HG03457 (cell line): ENCODE results near the gene BTBD16.

ENCODE experiments used
- ATAC-seq: cut with Tn5 transposase; IDR thresholded peaks from one replicate; pipeline ENCODE4 v1.9.1; 2021; ENCODE audit warnings: moderate number of reproducible peaks; ENCODE audit not compliant: unreplicated experiment

Gene BTBD16

DNA sequence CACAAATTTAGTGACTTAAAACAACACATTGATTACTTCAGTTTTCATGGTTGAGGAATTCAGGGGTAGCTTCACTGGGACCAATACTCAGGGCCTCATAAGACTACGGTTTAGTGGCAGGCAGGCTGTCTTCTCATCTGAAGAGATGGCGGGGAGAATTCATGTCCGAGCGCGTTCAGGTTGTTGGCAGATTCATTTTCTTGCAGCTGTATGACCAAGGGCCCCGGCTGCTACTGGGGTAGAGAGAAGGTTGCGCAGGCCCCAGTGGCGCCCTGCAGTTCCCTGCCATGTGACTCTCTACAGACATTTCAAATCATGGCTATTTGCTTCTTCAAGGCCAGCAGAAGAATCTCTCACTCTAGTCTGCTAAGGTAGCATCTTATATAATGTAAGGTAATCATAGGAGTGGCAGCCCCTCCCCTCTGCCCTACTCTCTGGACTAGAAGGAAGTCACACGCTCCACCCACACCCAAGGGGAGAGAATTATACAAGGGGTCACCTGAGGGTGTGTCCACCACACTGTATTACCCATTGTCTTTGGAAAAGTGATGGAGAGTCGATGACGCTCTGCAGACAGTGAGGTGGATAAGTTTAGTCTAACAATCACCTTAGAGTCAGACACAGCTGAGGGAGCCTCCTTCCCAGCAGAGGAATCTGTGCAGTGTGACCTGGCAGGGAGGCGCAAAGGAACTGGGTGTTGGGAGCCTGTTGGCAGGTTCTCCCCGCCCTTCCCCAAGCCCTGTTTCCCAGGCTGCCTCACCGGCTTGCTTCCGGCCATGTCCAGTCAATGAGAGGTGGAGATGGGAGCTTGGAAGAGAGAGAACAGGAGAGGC lies 67.7 kb downstream of the BTBD16 start:
- no peak for ATAC-seq

- ATAC-seq: no peak
These were observed 70.2 kb downstream of the BTBD16 start for GRCh38 chr10:122341141-122341810.

DNA sequence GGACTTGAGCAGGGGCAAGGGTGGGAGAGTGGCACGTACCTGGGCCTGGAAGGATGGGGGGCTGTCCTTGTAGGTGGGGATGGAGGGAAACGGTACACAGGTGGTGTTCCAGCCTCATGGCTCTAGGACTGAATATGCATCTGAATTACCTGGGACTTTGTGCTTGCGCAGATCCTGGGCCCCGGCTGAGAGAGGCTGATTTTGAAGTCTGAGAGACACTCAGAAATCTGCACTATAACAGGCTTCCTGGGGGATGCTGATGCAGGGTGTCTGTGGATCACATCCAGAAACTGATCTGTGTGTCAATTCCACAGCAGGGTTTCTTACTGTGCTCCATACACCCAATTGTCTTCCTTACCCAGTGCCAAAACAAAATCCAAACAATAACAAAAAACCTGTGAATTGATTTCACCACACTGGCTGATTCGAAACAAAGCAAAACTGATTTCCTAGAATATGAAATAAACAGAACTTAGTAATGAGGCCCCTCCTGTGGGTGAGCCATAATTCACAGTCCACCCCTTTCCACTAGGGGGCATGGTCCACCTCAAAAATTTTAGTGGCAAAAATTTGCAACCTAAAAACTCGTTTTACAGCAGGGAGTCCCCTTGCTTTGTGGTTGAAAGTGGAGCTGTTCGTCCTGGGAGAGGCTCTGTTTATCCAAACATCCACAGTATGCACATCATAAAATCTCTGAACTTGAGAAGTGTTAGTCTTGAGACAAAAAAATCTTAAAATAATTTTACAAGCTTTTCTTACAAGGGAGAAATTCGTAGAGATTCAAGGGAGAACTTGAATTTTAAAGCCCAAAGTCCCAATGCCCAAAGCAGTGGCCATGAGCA lies 71.4 kb downstream of the BTBD16 start:
- ATAC-seq: no peak

- ATAC-seq: no peak
These were observed 72.2 kb downstream of the BTBD16 start for GRCh38 chr10:122343135-122343800.

GRCh38 chr10:122343936-122344335 lies 72.8 kb downstream of the BTBD16 start:
- ATAC-seq: no peak

GRCh38 chr10:122344741-122345258 lies 73.7 kb downstream of the BTBD16 start:
- no peak for ATAC-seq

DNA sequence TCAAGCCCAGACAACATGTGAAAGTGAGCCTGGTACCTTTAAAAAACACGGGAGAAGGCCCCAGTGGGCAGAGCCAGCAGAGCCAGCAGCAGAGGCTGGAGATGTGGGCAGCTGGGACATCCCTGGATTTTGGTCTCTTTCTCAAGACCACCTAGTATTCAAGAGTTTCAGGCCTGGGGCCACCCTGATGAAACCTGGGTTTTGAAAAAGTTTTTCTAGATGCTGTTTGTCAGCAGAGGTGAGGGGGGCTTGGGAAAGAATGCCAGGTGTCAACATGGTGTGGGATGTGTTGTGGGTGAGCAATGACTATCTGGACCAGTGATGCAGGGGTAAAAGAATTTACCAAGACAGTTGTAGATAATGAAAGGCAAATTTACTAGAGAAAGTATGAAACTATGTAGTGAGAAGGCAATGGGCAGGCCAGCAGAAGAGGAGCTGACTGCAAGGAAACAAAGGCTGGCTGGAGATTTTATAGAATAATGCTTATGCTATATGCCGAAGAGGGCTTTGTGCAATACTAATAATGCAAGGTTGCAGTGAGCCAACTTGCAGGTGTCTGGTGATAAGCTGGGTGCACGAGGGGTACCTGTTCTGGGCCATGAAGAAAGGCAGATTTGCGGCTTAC lies 75.3 kb downstream of the BTBD16 start:
- no peak for ATAC-seq

DNA sequence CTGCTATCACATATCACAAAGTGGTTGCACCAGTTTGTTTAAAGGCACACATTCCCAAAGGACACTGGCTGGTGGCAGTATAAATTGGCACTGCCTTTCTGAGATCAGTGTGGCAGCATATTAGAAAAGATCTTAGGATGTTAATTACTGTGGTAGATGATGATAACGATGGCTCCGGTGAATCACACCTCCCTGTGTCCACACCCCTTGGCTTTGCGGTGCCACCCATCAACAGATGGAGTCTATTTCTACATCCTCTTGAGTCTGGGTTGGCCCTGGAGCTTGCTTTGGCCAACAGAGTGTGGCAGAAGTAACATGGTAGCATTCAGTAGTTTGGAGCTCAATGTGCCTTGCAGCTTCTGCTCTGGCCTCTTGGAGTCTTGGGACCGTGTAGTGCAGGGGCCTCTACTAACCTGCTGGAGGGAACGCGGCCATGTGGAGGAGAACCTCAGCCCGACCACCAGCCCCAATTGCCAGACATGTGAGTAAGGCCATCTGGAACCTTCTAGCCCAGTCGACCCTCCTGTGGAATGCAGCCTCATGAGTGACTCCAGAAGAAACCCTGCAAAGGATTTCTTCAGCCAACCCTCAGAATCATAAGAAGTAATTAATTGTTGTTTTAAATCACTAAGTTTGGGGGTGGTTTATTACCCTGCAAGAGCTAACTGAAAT lies 76.2 kb downstream of the BTBD16 start:
- no peak for ATAC-seq

- ATAC-seq: no peak
These were observed 77.4 kb downstream of the BTBD16 start for GRCh38 chr10:122348512-122348911.

DNA sequence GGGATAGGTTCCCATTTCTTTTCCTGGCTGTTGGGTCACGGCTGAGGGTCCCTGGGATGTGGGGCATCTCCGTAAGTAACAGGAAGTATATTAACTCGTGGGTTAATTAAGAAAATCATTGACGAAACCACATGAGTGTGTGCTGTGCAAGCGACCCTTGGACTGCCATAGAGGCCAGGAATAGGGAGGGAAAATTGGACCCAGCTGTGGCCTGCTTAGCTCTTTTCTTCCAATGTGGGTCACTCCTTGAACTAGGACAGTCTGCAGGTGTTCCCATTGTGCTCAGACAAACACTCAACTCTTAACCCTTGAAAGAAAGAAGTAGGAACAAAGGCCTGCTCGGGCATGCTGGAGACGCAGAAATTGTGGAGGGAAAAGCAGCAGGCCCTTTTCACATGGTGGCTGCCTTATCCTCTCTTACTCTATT lies 77.9 kb downstream of the BTBD16 start:
- no peak for ATAC-seq

DNA sequence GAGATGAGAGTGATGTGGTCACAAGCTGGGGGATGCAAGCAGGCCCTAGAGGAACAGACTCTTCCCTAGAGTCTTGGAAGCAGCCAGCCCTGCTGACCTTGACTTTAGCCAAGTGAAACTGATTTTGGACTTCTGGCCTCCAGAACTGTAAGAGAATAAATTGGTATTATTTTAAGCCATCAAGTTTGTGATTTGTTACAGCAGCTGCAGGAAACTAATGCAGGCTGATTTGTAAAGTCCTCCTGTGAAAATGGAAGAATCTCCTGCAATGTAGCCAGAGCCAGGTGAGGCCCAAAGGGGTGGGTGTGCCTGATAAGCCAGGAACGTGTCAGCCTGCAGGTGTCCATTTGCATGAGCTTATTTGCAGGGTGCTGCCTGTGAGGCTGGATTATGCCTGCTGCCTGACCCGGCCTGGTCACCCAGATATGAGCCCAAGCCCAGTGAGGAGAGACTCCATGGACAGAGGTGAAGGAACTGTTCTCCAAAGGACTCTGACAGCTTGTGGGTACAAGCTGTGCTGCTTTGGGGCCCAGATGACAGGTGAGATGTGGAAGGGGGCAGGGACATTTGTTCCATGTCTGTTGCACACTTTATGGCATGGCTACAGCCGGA lies 78.8 kb downstream of the BTBD16 start:
- no peak for ATAC-seq

DNA sequence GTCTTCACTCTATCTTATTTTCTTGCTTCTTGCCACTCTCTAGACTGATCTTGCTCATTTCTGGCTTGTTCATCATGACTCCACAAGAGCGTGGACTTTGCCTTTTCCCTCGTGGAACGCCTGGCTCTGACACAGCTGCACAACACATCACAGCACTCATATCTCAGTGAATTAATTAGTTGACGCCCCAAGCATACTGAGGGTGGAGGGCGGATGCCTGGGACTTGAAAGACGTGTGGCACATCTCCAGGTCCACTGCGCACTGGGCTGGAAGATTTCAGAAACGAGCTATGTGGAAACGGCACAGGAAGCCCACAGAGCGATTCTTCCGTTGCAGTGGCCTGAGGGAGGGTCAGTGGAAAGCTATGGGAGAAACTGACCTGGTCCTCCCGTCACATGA lies 79.8 kb downstream of the BTBD16 start:
- ATAC-seq: no peak

DNA sequence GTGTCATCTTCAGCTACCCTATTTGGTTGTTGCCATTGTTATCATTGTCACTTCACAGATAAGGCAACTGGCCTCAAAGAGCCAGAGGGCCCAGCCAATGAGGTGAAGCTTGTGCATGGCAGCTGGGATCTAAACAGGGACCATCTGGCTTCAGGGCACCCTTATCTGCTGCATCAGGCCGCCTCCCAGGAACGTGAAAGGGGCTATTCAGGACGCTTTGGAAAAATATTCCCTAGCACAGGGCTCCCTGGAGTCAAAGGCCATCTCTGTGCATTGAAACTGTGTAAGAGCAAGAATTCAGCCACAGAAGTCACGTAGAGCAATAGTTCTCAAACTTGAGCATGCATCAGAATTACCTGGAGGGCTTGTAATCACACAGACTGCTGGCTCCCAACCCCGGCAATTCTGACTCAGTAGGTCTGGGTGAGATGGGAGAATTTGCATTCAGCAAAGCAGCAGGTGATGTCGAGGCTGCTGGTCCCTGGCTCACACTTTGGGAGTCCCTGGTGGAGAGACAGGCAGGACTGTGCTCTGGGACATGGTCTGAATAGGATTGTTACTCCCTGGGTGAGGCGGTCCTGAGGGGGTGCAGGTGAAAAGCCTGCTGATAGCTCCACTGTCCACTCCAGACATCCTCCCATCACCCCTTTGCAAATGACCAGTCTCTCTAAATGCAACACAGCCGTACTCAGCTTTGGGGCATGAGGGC lies 81.9 kb downstream of the BTBD16 start:
- no peak for ATAC-seq

DNA sequence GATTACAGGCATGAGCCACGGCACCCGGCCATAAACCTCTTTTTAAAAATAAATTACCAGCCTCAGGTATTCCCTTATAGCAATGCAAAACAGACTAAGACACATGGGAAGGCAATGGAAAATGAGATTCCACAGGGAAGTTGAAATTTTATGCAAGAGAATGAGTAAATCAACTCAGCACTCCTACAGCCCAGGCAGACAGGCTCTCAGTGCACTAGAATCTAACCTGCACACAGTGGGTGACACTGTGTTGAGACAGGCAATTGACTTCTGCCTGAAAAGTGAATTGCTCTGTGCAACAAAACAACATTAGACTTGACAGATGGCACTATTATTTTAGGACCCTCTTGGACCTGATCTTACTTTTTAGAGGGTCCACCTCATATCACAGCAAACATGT lies 83.3 kb downstream of the BTBD16 start:
- no peak for ATAC-seq

GRCh38 chr10:122357685-122358084 lies 86.6 kb downstream of the BTBD16 start:
- ATAC-seq: no peak

GRCh38 chr10:122359621-122360020 lies 88.5 kb downstream of the BTBD16 start:
- ATAC-seq: no peak

DNA sequence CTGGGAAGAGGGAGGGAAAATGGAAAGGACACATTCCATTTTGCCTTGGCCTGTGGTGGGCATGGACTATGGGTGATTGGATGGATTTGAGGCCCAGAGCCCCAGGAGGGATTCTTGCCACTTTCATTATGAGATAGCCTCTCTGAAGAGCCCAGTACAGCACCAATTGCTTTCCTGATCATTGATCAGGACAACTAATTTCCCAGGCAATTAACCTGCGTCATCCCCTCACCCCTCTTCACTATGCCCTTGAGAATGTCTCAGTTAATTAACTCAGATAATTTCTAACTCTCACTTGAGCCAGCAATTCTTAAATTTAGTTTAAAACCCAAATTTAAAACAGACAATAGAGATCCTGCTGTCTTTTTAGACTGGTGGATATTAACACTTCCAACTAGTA lies 90.0 kb downstream of the BTBD16 start:
- no peak for ATAC-seq

DNA sequence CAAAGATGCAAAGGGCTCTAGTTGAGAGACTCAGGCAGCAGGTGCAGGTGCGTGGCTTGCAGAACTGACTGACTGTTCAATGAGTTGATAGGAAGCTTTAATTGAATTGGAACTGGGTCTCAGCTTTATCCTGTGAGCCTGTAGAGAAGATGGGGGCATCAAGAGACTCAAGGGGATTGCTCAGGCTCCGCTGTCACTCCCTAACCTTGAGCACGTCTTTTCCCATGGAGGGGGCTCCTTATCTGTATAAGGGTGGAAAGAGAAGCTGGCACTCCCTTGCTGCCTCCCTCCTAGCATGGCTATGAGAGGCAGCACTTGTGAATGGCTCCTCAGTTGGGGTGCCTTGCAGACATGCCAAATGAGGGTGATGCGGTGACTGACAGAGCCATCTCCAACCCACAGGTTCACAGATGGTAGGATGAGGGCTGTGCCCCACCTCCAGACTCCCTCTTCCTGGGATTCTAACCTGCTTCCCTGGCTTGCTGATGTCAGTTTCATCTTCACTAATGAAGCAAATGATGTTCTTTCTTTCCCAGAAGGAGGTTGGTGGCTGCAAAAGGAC lies 91.0 kb downstream of the BTBD16 start:
- no peak for ATAC-seq
